GM18861 (cell line): Measurements from ENCODE around the gene GPR18.
"Not testable (repeated sequence)": the region's sequence is repeated elsewhere in the genome, so short reads cannot be mapped to it uniquely, and the experiment has no call there.

Source experiments
- ATAC-seq: cut with Tn5 transposase; IDR thresholded peaks from one replicate; pipeline ENCODE4 v1.9.1; 2021; ENCODE audit not compliant: unreplicated experiment

GPR18 gene

GRCh38 chr13:99268822-99269221, 10.6 kb upstream of the GPR18 start:
- ATAC-seq, result no peak

GRCh38 chr13:99267927-99268326, 9.7 kb upstream of the GPR18 start:
- ATAC-seq, result no peak

GRCh38 chr13:99266827-99267226, 8.6 kb upstream of the GPR18 start:
- ATAC-seq, result no peak

- no peak for ATAC-seq
Measured at GRCh38 chr13:99265821-99266426, 7.7 kb upstream of the GPR18 start.

GRCh38 chr13:99265162-99265800, 7.1 kb upstream of the GPR18 start:
- ATAC-seq, result no peak

- ATAC-seq, result no peak
Measured at GRCh38 chr13:99264051-99264450, 5.9 kb upstream of the GPR18 start.

GRCh38 chr13:99263126-99263785, 5.1 kb upstream of the GPR18 start:
- ATAC-seq, result no peak

- ATAC-seq, result no peak
Measured at GRCh38 chr13:99261059-99261458, 2.9 kb upstream of the GPR18 start.

- no peak for ATAC-seq
Measured at GRCh38 chr13:99260216-99260615, 2.0 kb upstream of the GPR18 start.

GRCh38 chr13:99258946-99259345, 767 bp upstream of the GPR18 start:
- peak; percentile 53 for ATAC-seq

GRCh38 chr13:99257291-99257690, 888 bp downstream of the GPR18 start:
- no peak for ATAC-seq

GRCh38 chr13:99256709-99257108, 1.5 kb downstream of the GPR18 start:
- no peak for ATAC-seq

- no peak for ATAC-seq
Measured at GRCh38 chr13:99256283-99256682, 1.9 kb downstream of the GPR18 start.

GRCh38 chr13:99255271-99255670, 2.9 kb downstream of the GPR18 start:
- ATAC-seq, result no peak

GRCh38 chr13:99254830-99255229, 3.3 kb downstream of the GPR18 start:
- no peak for ATAC-seq

- ATAC-seq, result no peak
Measured at GRCh38 chr13:99251921-99252320, 6.3 kb downstream of the GPR18 start.

- no peak for ATAC-seq
Measured at GRCh38 chr13:99250982-99251825, 7.0 kb downstream of the GPR18 start.

GRCh38 chr13:99249606-99250005, 8.6 kb downstream of the GPR18 start:
- ATAC-seq, result not testable (repeated sequence)

- not testable (repeated sequence) for ATAC-seq
Measured at GRCh38 chr13:99249178-99249577, 9.0 kb downstream of the GPR18 start.

- no peak for ATAC-seq
Measured at GRCh38 chr13:99246100-99246499, 12.1 kb downstream of the GPR18 start.

- ATAC-seq, result peak; percentile 66
Measured at GRCh38 chr13:99237981-99238662, 20.1 kb downstream of the GPR18 start.
